Keratinocyte (primary cell): Measurements from ENCODE around the gene TNFRSF11A. TPM values are rescaled to one million over a fixed set of nuclear protein-coding genes. Genes with fewer than 3 reads are reported as not detected.

Experiments used
- DNase-seq: peaks from one replicate; pipeline ENCODE4 v3.0.0-alpha.2; 2011; ENCODE audit warnings: low read depth, missing footprints, low spot score
- FAIRE-seq: peaks from 2 replicates; lab custom pipeline; 2011; peaks lifted over from hg19 to GRCh38; lab: Jason Lieb, UNC
- H2AFZ ChIP-seq: 2 replicates; pipeline ENCODE4 v1.6.0; 2012; ENCODE audit warnings: low read length, control low read depth, inconsistent platforms; ENCODE audit not compliant: control insufficient read depth
- H3K27ac ChIP-seq: 2 replicates; pipeline ENCODE4 v1.5.1; 2011; ENCODE audit warnings: low read length; ENCODE audit not compliant: control insufficient read depth, insufficient read depth
- H3K27me3 ChIP-seq: 3 replicates; pipeline ENCODE4 v1.6.0; 2011; ENCODE audit warnings: low read length; ENCODE audit not compliant: control insufficient read depth, insufficient read depth; ENCODE audit errors: extremely low read depth
- H3K36me3 ChIP-seq, 2 experiments: 2 replicates in 1 of 2; 3 replicates in 1 of 2; pipeline ENCODE4 v1.5.1; 2011; ENCODE audit warnings: low read length in 2 of 2, mild to moderate bottlenecking in 1 of 2; ENCODE audit not compliant: control insufficient read depth in 2 of 2, insufficient read depth in 2 of 2; ENCODE audit errors: extremely low read depth in 1 of 2
- H3K4me1 ChIP-seq: 3 replicates; pipeline ENCODE4 v1.5.1; 2011; ENCODE audit warnings: low read length; ENCODE audit not compliant: control insufficient read depth, insufficient read depth; ENCODE audit errors: extremely low read depth
- H3K4me2 ChIP-seq: 3 replicates; pipeline ENCODE4 v1.6.0; 2011; ENCODE audit warnings: low read depth, low read length; ENCODE audit not compliant: control insufficient read depth, insufficient read depth; ENCODE audit errors: extremely low read depth
- H3K4me3 ChIP-seq, 3 experiments: fragments of 200-600 bp in 1 of 3; sonication (generic) in 1 of 3; 2 replicates in 2 of 3; 3 replicates in 1 of 3; pipeline ENCODE4 v1.5.1; 2011 to 2016; ENCODE audit warnings: low read length in 3 of 3, mild to moderate bottlenecking in 3 of 3, control low read depth in 2 of 3, inconsistent platforms in 1 of 3, low read depth in 1 of 3, mixed read lengths in 1 of 3, mixed run types in 1 of 3, moderate library complexity in 1 of 3; ENCODE audit not compliant: control insufficient read depth in 2 of 3, insufficient read depth in 2 of 3; ENCODE audit errors: extremely low read depth in 1 of 3
- H3K79me2 ChIP-seq: 2 replicates; pipeline ENCODE4 v1.6.0; 2012; ENCODE audit warnings: low read length; ENCODE audit not compliant: control insufficient read depth, insufficient read depth
- H3K9ac ChIP-seq: 3 replicates; pipeline ENCODE4 v1.6.0; 2011; ENCODE audit warnings: low read length; ENCODE audit not compliant: control insufficient read depth, insufficient read depth; ENCODE audit errors: extremely low read depth
- H3K9me1 ChIP-seq: 3 replicates; pipeline ENCODE4 v1.6.0; 2011; ENCODE audit warnings: low read length; ENCODE audit not compliant: control insufficient read depth, insufficient read depth; ENCODE audit errors: extremely low read depth
- H3K9me3 ChIP-seq: 2 replicates; pipeline ENCODE4 v1.5.1; 2012; ENCODE audit warnings: low read depth, low read length; ENCODE audit not compliant: control insufficient read depth
- H4K20me1 ChIP-seq: 3 replicates; pipeline ENCODE4 v1.6.0; 2011; ENCODE audit warnings: low read length; ENCODE audit not compliant: control insufficient read depth, insufficient read depth; ENCODE audit errors: extremely low read depth
- CTCF ChIP-seq, 3 experiments: IDR thresholded peaks in 1 of 3; conservative IDR thresholded peaks in 1 of 3; optimal IDR thresholded peaks in 1 of 3; 2 replicates in 2 of 3; 3 replicates in 1 of 3; pipeline versions ENCODE3 to v1.5.1; 2011; ENCODE audit warnings: low read length in 3 of 3, mild to moderate bottlenecking in 3 of 3, moderate library complexity in 2 of 3, control low read depth in 1 of 3, inconsistent platforms in 1 of 3; ENCODE audit not compliant: insufficient read depth in 2 of 3; ENCODE audit errors: extremely low read depth in 1 of 3
- EZH2 ChIP-seq: IDR thresholded peaks from one replicate; pipeline ENCODE4 v1.6.1; 2012; ENCODE audit warnings: inconsistent platforms, mild to moderate bottlenecking, low read length, moderate library complexity
- dilution Hi-C: fragments of 300-500 bp; cut with MboI; formaldehyde crosslinking; loops from one replicate; pipeline ENCODE4 v1.7.0; 2020; ENCODE audit warnings: low sequenced_read_pairs; ENCODE audit not compliant: extremely low pct_ligation_motif_present
- polyA plus RNA-seq, 5 experiments: library from polyadenylated mRNA; depleted of rRNA in 3 of 5; stranded (reverse) in 3 of 5; stranded (forward) in 1 of 5; unstranded in 1 of 5; fragments of >200 nt; gene quantifications; 1 replicate in 1 of 5; 2 replicates in 3 of 5; 3 replicates in 1 of 5; pipeline versions ENCODE4 v1.2.1 to v1.2.3, GENCODE V29; 2011 to 2012; ENCODE audit warnings: missing spikeins in 2 of 5, low read depth in 1 of 5, low replicate concordance in 1 of 5

TNFRSF11A gene
- polyA plus RNA-seq, 1 donor (not counting 4 experiments of a cell fraction or from before 2014, with no cell fraction given), result 0.51 TPM

- no peak overlapping the region for H2AFZ ChIP-seq
- DNase-seq (no peak), FAIRE-seq (no peak)
- no peaks in the 10 kb centered on the region for H3K9me1 ChIP-seq
- H3K79me2 ChIP-seq, result no peaks in the 10 kb centered on the region
- no peak overlapping the region for H3K4me2 ChIP-seq
- dilution Hi-C loops, result no loop called here
- H4K20me1 ChIP-seq, result no peaks in the 10 kb centered on the region
- no peak overlapping the region for H3K4me3 ChIP-seq
- no peaks in the 10 kb centered on the region for H3K27me3 ChIP-seq
- peaks cover 4% of the 10 kb centered on the region for H3K4me1 ChIP-seq
- TF ChIP-seq EZH2, result no peak
- no peak for TF ChIP-seq CTCF (optimal IDR thresholded peaks at IDR 0.05 in 1 of 3, IDR thresholded peaks at IDR 0.05 in 1 of 3, conservative IDR thresholded peaks at IDR 0.05 in 1 of 3; ENCODE audit: extremely low read depth in 1 of 3, insufficient read depth in 2 of 3, low read length in 3 of 3)
- H3K27ac ChIP-seq, result no peak overlapping the region
- no peaks in the 10 kb centered on the region for H3K9me3 ChIP-seq
- H3K9ac ChIP-seq, result no peak overlapping the region
- H3K36me3 ChIP-seq, result no peaks in the 10 kb centered on the region
Measured at GRCh38 chr18:62432176-62432575, 107.1 kb downstream of the TNFRSF11A start.

- no peak for FAIRE-seq
Measured at GRCh38 chr18:62434798-62435197, 109.7 kb downstream of the TNFRSF11A start.

GRCh38 chr18:62435435-62436031 lies 110.4 kb downstream of the TNFRSF11A start:
- no peak overlapping the region for H3K27ac ChIP-seq
- no peak overlapping the region for H3K9ac ChIP-seq
- no peaks in the 10 kb centered on the region for H3K27me3 ChIP-seq
- no peaks in the 10 kb centered on the region for H4K20me1 ChIP-seq
- no peak overlapping the region for H2AFZ ChIP-seq
- no peak for TF ChIP-seq CTCF (optimal IDR thresholded peaks at IDR 0.05 in 1 of 3, IDR thresholded peaks at IDR 0.05 in 1 of 3, conservative IDR thresholded peaks at IDR 0.05 in 1 of 3; ENCODE audit: extremely low read depth in 1 of 3, insufficient read depth in 2 of 3, low read length in 3 of 3)
- TF ChIP-seq EZH2, result no peak
- H3K79me2 ChIP-seq, result no peaks in the 10 kb centered on the region
- DNase-seq, result no peak
- H3K4me1 ChIP-seq, result peaks cover 16% of the 10 kb centered on the region
- no peaks in the 10 kb centered on the region for H3K9me3 ChIP-seq
- no peak overlapping the region for H3K4me3 ChIP-seq
- no peak for FAIRE-seq
- dilution Hi-C loops, result no loop called here
- no peaks in the 10 kb centered on the region for H3K36me3 ChIP-seq
- no peaks in the 10 kb centered on the region for H3K9me1 ChIP-seq
- no peak overlapping the region for H3K4me2 ChIP-seq

More at GRCh38 chr18:62434798-62435197, 109.7 kb downstream of the TNFRSF11A start:
- Histone ChIP-seq H3K27ac (no peak overlapping the region), H3K9ac (no peak overlapping the region), H3K9me1 (no peaks in the 10 kb centered on the region), H3K36me3 (no peaks in the 10 kb centered on the region), H3K4me2 (no peak overlapping the region), H3K79me2 (no peaks in the 10 kb centered on the region), H3K9me3 (no peaks in the 10 kb centered on the region), H3K4me1 (peaks cover 16% of the 10 kb centered on the region), H3K4me3 (no peak overlapping the region), H4K20me1 (no peaks in the 10 kb centered on the region), H3K27me3 (no peaks in the 10 kb centered on the region), H2AFZ (no peak overlapping the region)
- dilution Hi-C loops, result no loop called here
- DNase-seq, result no peak
- no peak for TF ChIP-seq EZH2
